CD14-positive monocyte (primary cell): Measurements from ENCODE around the gene TAS2R13. TPM values are rescaled to one million over a fixed set of nuclear protein-coding genes. Genes with fewer than 3 reads are reported as not detected.

Experiments
- DNase-seq, 3 donors: peaks; one replicate each; pipeline ENCODE4 v3.0.0-alpha.2; 2011 to 2022
- H2AFZ ChIP-seq: 2 replicates; pipeline ENCODE4 v1.6.0; 2012; ENCODE audit warnings: mild to moderate bottlenecking, low read depth, low read length, inconsistent platforms; ENCODE audit not compliant: insufficient read depth, poor library complexity, severe bottlenecking
- H3K27ac ChIP-seq, 2 donors: 1 replicate in 1 of 2; 2 replicates in 1 of 2; pipeline ENCODE4 v1.5.1; 2012 to 2013; ENCODE audit warnings: low read length in 2 of 2, control low read depth in 1 of 2, inconsistent platforms in 1 of 2, low read depth in 1 of 2, mild to moderate bottlenecking in 1 of 2
- H3K27me3 ChIP-seq, 2 donors: one replicate each; pipeline versions ENCODE4 v1.6.0 to v1.6.1; 2011 to 2013; ENCODE audit warnings: low read length in 2 of 2; ENCODE audit not compliant: control insufficient read depth in 2 of 2, insufficient read depth in 2 of 2
- H3K36me3 ChIP-seq, 2 donors: replicated peaks in 1 of 2; 1 replicate in 1 of 2; 2 replicates in 1 of 2; pipeline versions ENCODE4 v1.5.1 to v1.6.1; 2012 to 2013; ENCODE audit warnings: low read length in 2 of 2, control low read depth in 1 of 2, inconsistent platforms in 1 of 2, mild to moderate bottlenecking in 1 of 2; ENCODE audit not compliant: insufficient read depth in 2 of 2, control insufficient read depth in 1 of 2
- H3K4me1 ChIP-seq, 2 donors: 1 replicate in 1 of 2; 2 replicates in 1 of 2; pipeline versions ENCODE4 v1.5.1 to v1.6.1; 2012 to 2013; ENCODE audit warnings: low read length in 2 of 2, control low read depth in 1 of 2, inconsistent platforms in 1 of 2, mild to moderate bottlenecking in 1 of 2, moderate library complexity in 1 of 2; ENCODE audit not compliant: insufficient read depth in 2 of 2, control insufficient read depth in 1 of 2
- H3K4me2 ChIP-seq: replicated peaks from 2 replicates; pipeline ENCODE3; 2012; ENCODE audit warnings: low read length, moderate library complexity, mild to moderate bottlenecking; ENCODE audit not compliant: poor library complexity, severe bottlenecking; ENCODE audit errors: extremely low read depth
- H3K4me3 ChIP-seq, 3 experiments: fragments of 200-600 bp in 1 of 3; sonication (generic) in 1 of 3; replicated peaks in 1 of 3; 1 replicate in 2 of 3; 2 replicates in 1 of 3; pipeline ENCODE4 v1.5.1; 2011 to 2013; ENCODE audit warnings: low read length in 3 of 3, mild to moderate bottlenecking in 3 of 3, control low read depth in 2 of 3, low read depth in 2 of 3, inconsistent platforms in 1 of 3, moderate library complexity in 1 of 3
- H3K79me2 ChIP-seq: 2 replicates; pipeline ENCODE4 v1.6.0; 2012; ENCODE audit warnings: mild to moderate bottlenecking, control low read depth, inconsistent platforms, low read length, moderate library complexity; ENCODE audit not compliant: insufficient read depth
- H3K9ac ChIP-seq: 2 replicates; pipeline ENCODE4 v1.6.0; 2017; ENCODE audit warnings: low read length, mild to moderate bottlenecking; ENCODE audit not compliant: insufficient read depth, poor library complexity, severe bottlenecking
- H3K9me3 ChIP-seq, 2 donors: replicated peaks in 1 of 2; 1 replicate in 1 of 2; 2 replicates in 1 of 2; pipeline versions ENCODE4 v1.5.1 to v1.6.1; 2012 to 2013; ENCODE audit warnings: low read length in 2 of 2, control low read depth in 1 of 2; ENCODE audit not compliant: control insufficient read depth in 1 of 2, insufficient read depth in 1 of 2
- H4K20me1 ChIP-seq: 2 replicates; pipeline ENCODE4 v1.6.0; 2012; ENCODE audit warnings: mild to moderate bottlenecking, low read length, control low read depth, moderate library complexity; ENCODE audit not compliant: insufficient read depth
- H3K27ac Mint-ChIP-seq, 7 donors: one replicate each; pipeline ENCODE4 v1.8.0; 2020; ENCODE audit warnings: mild to moderate bottlenecking in 7 of 7, mixed read lengths in 7 of 7, moderate library complexity in 6 of 7, inconsistent platforms in 2 of 7
- H3K27me3 Mint-ChIP-seq, 3 donors: one replicate each; pipeline ENCODE4 v1.8.0; 2021 to 2022; ENCODE audit warnings: low read depth in 3 of 3, mild to moderate bottlenecking in 3 of 3, mixed read lengths in 3 of 3, moderate library complexity in 3 of 3, inconsistent platforms in 1 of 3
- H3K36me3 Mint-ChIP-seq, 2 donors: one replicate each; pipeline ENCODE4 v1.8.0; 2020; ENCODE audit warnings: mixed read lengths in 2 of 2, inconsistent platforms in 1 of 2, mild to moderate bottlenecking in 1 of 2
- H3K4me1 Mint-ChIP-seq: one replicate; pipeline ENCODE4 v1.8.0; 2020; ENCODE audit warnings: mild to moderate bottlenecking, mixed read lengths
- H3K4me3 Mint-ChIP-seq, 2 donors: one replicate each; pipeline ENCODE4 v1.8.0; 2020; ENCODE audit warnings: mild to moderate bottlenecking in 2 of 2, mixed read lengths in 2 of 2, moderate library complexity in 1 of 2
- H3K9me3 Mint-ChIP-seq, 7 donors: one replicate each; pipeline ENCODE4 v1.8.0; 2020 to 2022; ENCODE audit warnings: mixed read lengths in 7 of 7, mild to moderate bottlenecking in 6 of 7, moderate library complexity in 6 of 7, inconsistent platforms in 2 of 7
- WGBS: methylation state at CpG from one replicate; pipeline ENCODE4 v1.1.5; 2013; ENCODE audit warnings: missing lambda C conversion rate; ENCODE audit not compliant: insufficient coverage; 5-methylcytosine and 5-hydroxymethylcytosine counted together
- intact Hi-C, 2 donors: fragments of 100-400 bp; cut with micrococcal nuclease; formaldehyde crosslinking; loops; one replicate each; pipeline versions ENCODE4 v1.15.0 to v1.15.1; 2023
- polyA plus RNA-seq, 3 donors: library from polyadenylated mRNA; depleted of rRNA in 1 of 3; unstranded in 2 of 3; stranded (reverse) in 1 of 3; fragments of 300-500 nt in 2 of 3; fragments of >200 nt in 1 of 3; fragmentation: Illumina TruSeq in 2 of 3; gene quantifications; 1 replicate in 2 of 3; 2 replicates in 1 of 3; pipeline ENCODE4 v1.2.3, GENCODE V29; 2012 to 2021
- TF ChIP-seq, protein P1 (sequence below): fragments of 200-600 bp; IDR thresholded peaks from one replicate; pipeline ENCODE4 v1.8.0; 2022; ENCODE audit warnings: antibody characterized with exemption, mild to moderate bottlenecking

TAS2R13 gene
- polyA plus RNA-seq, 3 donors: not detected

DNA sequence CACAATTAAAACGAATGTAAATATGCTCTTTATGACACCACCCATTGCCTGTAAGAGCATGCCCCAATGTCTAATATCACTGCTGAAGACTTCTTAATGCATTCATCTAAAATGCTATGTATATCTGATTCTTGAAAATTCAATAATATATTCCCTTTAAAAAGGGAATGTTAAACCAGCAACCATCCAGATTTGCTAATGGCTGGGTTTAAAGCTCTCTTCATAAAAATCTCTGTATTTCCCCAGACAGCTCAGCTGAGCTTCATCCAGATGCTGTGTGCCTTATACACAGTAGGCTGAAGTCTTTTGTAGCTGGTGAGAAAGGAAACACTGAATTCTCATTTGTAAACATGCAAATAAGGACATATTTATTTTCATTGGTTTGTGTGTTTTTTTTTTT lies 29.8 kb upstream of the TAS2R13 start, which contains the start of gene TAS2R14:
Gene TAS2R14, minus strand, starts transcription at position 101 of the 400 bp plus-strand sequence. Its CDS starts 56 bp downstream, at position 45.
- no CpG with 5 or more reads among the region's 1 CpG for WGBS
- Histone ChIP-seq H3K9me3 (no peaks in the 10 kb centered on the region), H3K79me2 (no peaks in the 10 kb centered on the region), H3K4me3 (no peak within 1 kb of the TSS), H2AFZ (no peak within 1 kb of the TSS), H3K27ac (no peak within 1 kb of the TSS), H3K36me3 (no peaks in the 10 kb centered on the region), H3K27me3 (no peaks in the 10 kb centered on the region), H4K20me1 (no peaks in the 10 kb centered on the region), H3K4me1 (no peaks in the 10 kb centered on the region), H3K9ac (no peak within 1 kb of the TSS), H3K4me2 (no peak within 1 kb of the TSS)
- intact Hi-C loops: no loop called here
- TF ChIP-seq, protein P1, sequence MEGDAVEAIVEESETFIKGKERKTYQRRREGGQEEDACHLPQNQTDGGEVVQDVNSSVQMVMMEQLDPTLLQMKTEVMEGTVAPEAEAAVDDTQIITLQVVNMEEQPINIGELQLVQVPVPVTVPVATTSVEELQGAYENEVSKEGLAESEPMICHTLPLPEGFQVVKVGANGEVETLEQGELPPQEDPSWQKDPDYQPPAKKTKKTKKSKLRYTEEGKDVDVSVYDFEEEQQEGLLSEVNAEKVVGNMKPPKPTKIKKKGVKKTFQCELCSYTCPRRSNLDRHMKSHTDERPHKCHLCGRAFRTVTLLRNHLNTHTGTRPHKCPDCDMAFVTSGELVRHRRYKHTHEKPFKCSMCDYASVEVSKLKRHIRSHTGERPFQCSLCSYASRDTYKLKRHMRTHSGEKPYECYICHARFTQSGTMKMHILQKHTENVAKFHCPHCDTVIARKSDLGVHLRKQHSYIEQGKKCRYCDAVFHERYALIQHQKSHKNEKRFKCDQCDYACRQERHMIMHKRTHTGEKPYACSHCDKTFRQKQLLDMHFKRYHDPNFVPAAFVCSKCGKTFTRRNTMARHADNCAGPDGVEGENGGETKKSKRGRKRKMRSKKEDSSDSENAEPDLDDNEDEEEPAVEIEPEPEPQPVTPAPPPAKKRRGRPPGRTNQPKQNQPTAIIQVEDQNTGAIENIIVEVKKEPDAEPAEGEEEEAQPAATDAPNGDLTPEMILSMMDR: no peak
- peaks cover 0 to 3% of the 10 kb centered on the region in 2 donors for H3K36me3 Mint-ChIP-seq
- no peak within 1 kb of the TSS for H3K4me3 Mint-ChIP-seq
- no peak for DNase-seq
- H3K9me3 Mint-ChIP-seq: peaks cover 0 to 1% (median 0%) of the 10 kb centered on the region in 7 donors
- peaks cover 0 to 1% (median 0%) of the 10 kb centered on the region in 3 donors for H3K27me3 Mint-ChIP-seq
- H3K27ac Mint-ChIP-seq: no peak within 1 kb of the TSS
- H3K4me1 Mint-ChIP-seq: peaks cover 3% of the 10 kb centered on the region

DNA sequence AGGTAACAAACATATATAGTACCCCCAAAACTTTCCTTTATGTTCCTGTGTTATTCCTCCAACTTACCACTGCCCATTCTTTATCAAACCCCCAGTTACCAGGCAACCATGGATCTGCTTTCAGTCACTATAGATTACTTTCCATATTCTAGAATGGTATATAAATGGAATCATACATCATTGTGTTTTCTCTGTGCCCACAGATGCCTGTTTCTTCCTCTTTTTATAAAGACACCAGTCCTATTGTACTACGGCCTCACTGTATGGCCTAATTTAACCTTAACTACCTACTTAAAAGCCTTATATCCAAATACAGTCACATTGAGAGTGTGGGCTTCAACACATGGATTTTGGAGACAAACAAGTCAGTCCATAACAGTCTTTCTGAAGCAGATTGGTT lies 27.1 kb upstream of the TAS2R13 start:
- Histone ChIP-seq H3K9me3 (no peaks in the 10 kb centered on the region), H3K4me1 (no peaks in the 10 kb centered on the region), H3K27me3 (no peaks in the 10 kb centered on the region), H4K20me1 (no peaks in the 10 kb centered on the region), H2AFZ (no peak overlapping the region), H3K36me3 (no peaks in the 10 kb centered on the region), H3K9ac (no peak overlapping the region), H3K4me2 (no peak overlapping the region), H3K79me2 (no peaks in the 10 kb centered on the region), H3K4me3 (no peak overlapping the region), H3K27ac (no peak overlapping the region)
- Mint-ChIP-seq H3K9me3 (no peaks in the 10 kb centered on the region), H3K27me3 (peaks cover 0 to 1% (median 0%) of the 10 kb centered on the region in 3 donors), H3K36me3 (peaks cover 0 to 3% of the 10 kb centered on the region in 2 donors), H3K27ac (no peak overlapping the region), H3K4me3 (no peak overlapping the region), H3K4me1 (peaks cover 3% of the 10 kb centered on the region)
- WGBS: no CpG with 5 or more reads among the region's 1 CpG
- intact Hi-C loops: no loop called here
- TF ChIP-seq, protein P1: no peak
- no peak for DNase-seq
